ENCODE results near the gene SSC5D.

Gene SSC5D

GRCh38 chr19:55473225-55474012 lies 14.8 kb upstream of the SSC5D start:
- DNase-seq (ENCODE audit: low read depth in 2 of 2): no peak

GRCh38 chr19:55474269-55475265 lies 13.7 kb upstream of the SSC5D start:
- no peak for DNase-seq (ENCODE audit: low read depth in 2 of 2)

GRCh38 chr19:55476100-55476775 lies 12.0 kb upstream of the SSC5D start, which contains the start of gene ZNF628:
ZNF628 (plus strand) TSS chr19:55476617; CDS start chr19:55479911, 3,294 bp downstream.
- DNase-seq (ENCODE audit: low read depth in 2 of 2): peak; percentile 96 to 97

- no peak for DNase-seq (ENCODE audit: low read depth in 2 of 2)
Measured at GRCh38 chr19:55477905-55478304, 10.3 kb upstream of the SSC5D start.

- no peak for DNase-seq (ENCODE audit: low read depth in 2 of 2)
Measured at GRCh38 chr19:55478364-55478763, 9.9 kb upstream of the SSC5D start.

- no peak for DNase-seq (ENCODE audit: low read depth in 2 of 2)
Measured at GRCh38 chr19:55479045-55479444, 9.2 kb upstream of the SSC5D start.

GRCh38 chr19:55479451-55480230 lies 8.6 kb upstream of the SSC5D start:
- DNase-seq (ENCODE audit: low read depth in 2 of 2): no peak

GRCh38 chr19:55481148-55481793 lies 7.0 kb upstream of the SSC5D start:
- DNase-seq (ENCODE audit: low read depth in 2 of 2): no peak

- no peak for DNase-seq (ENCODE audit: low read depth in 2 of 2)
Measured at GRCh38 chr19:55481794-55482155, 6.5 kb upstream of the SSC5D start.

- DNase-seq (ENCODE audit: low read depth in 2 of 2): no peak
Measured at GRCh38 chr19:55482156-55482961, 5.9 kb upstream of the SSC5D start.

- no peak for DNase-seq (ENCODE audit: low read depth in 2 of 2)
Measured at GRCh38 chr19:55482967-55483705, 5.1 kb upstream of the SSC5D start.

GRCh38 chr19:55483706-55484592 lies 4.3 kb upstream of the SSC5D start:
- no peak for DNase-seq (ENCODE audit: low read depth in 2 of 2)

GRCh38 chr19:55484593-55485438 lies 3.4 kb upstream of the SSC5D start, which contains the start of gene NAT14:
NAT14 (plus strand) TSS chr19:55485188; CDS start chr19:55485709, 521 bp downstream.
- peak in 1 of 2 donors; percentile 24 for DNase-seq (ENCODE audit: low read depth in 2 of 2)

GRCh38 chr19:55485439-55486011 lies 2.7 kb upstream of the SSC5D start:
- no peak for DNase-seq (ENCODE audit: low read depth in 2 of 2)

- DNase-seq (ENCODE audit: low read depth in 2 of 2): no peak
Measured at GRCh38 chr19:55486043-55486970, 1.9 kb upstream of the SSC5D start.

Data from activated CD8-positive, alpha-beta memory T cell treated with anti-CD3 and anti-CD28 coated beads for 4 hours (primary cell).